ENCODE data around the gene GPR78. TPM values are rescaled to one million over a fixed set of nuclear protein-coding genes. Genes with fewer than 3 reads are reported as not detected.

The GPR78 gene
- total RNA-seq: 2.1 TPM

DNA sequence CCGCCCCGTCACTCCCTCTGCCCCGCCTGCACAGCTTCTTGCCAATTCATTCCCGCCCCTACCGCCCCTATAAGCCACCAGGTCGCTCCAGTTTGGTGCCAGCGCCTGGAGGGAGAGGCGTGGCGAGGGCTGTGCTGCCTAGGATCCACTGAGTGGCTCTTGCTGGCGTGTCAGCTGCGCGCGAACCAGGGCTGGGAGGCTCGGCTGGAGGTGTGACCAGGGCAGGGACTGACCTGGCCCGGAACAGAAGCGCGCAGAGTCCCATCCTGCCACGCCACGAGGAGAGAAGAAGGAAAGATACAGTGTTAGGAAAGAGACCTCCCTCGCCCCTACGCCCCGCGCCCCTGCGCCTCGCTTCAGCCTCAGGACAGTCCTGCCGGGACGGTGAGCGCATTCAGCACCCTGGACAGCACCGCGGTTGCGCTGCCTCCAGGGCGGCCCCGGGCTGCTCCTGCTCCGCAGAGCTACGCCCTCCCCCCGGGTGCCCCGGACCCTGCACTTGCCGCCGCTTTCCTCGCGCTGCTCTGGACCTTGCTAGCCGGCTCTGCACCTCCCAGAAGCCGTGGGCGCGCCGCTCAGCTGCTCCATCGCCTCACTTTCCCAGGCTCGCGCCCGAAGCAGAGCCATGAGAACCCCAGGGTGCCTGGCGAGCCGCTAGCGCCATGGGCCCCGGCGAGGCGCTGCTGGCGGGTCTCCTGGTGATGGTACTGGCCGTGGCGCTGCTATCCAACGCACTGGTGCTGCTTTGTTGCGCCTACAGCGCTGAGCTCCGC is at the start of gene GPR78:
Gene GPR78 (plus strand): TSS at position 72 of the 773 bp plus-strand sequence. CDS start 591 bp downstream, at position 663.

GRCh38 chr4:8592366-8593263 is 12.4 kb downstream of the GPR78 start, which contains the start of gene CPZ:
Gene CPZ, plus strand, starts transcription at chr4:8592765. Its CDS starts 69 bp downstream, at chr4:8592834.

Other genes starting within 250 kb of the GPR78 start
- gene ACOX3, start 139.7 kb upstream of the GPR78 start, total RNA-seq: 56.1 TPM
- gene TRMT44, start 139.6 kb upstream of the GPR78 start, total RNA-seq: 52.3 TPM
- gene CPZ, start 12.4 kb downstream of the GPR78 start, total RNA-seq: 59.4 TPM

All from camera-type eye (tissue), 1 donor.